ENCODE results near the gene SMYD3. TPM values are rescaled to one million over a fixed set of nuclear protein-coding genes. Genes with fewer than 3 reads are reported as not detected.

SMYD3 gene
- total and polyA plus RNA-seq, 2 donors (not counting 3 experiments of a cell fraction or from before 2014, with no cell fraction given): 16.0 to 32.1 TPM

- dilution Hi-C loops (cut with MboI; ENCODE audit: extremely low pct_ligation_motif_present, low sequenced_read_pairs): no loop called here
- BruUV-seq (replicated peaks): no TSS peak
- no peaks in the 10 kb centered on the region for H3K27me3 ChIP-seq (ENCODE audit: control insufficient read depth in 2 of 2, insufficient read depth in 2 of 2, low read length in 2 of 2)
Observed at GRCh38 chr1:246226041-246226440, 281.0 kb downstream of the SMYD3 start.

More at GRCh38 chr1:246226041-246226440, 281.0 kb downstream of the SMYD3 start:
- intact Hi-C loops (cut with micrococcal nuclease): no loop called here
- no peak for TF ChIP-seq POLR2AphosphoS5 (IDR thresholded peaks at IDR 0.05; ENCODE audit: insufficient read depth, low read depth, low read length)
- no peak for TF ChIP-seq CTCF (IDR thresholded peaks at IDR 0.05; ENCODE audit: extremely low read depth in 1 of 2, insufficient read depth in 1 of 2, low read depth in 1 of 2, low read length in 2 of 2)
- TF ChIP-seq MYC (IDR thresholded peaks at IDR 0.05; ENCODE audit: low read depth, low read length): no peak
- TF ChIP-seq EZH2 (IDR thresholded peaks at IDR 0.05; ENCODE audit: borderline replicate concordance, low read depth, low read length, severe bottlenecking): no peak
- TF ChIP-seq JUN (IDR thresholded peaks at IDR 0.05; ENCODE audit: borderline replicate concordance, insufficient read depth, insufficient read length, low read depth): no peak
- TF ChIP-seq GATA2 (IDR thresholded peaks at IDR 0.05; ENCODE audit: insufficient read depth, insufficient read length, low read depth, low read length): no peak
- no peak for TF ChIP-seq MAX (IDR thresholded peaks at IDR 0.05; ENCODE audit: insufficient read depth, insufficient read length)
- no peak for TF ChIP-seq POLR2A (IDR thresholded peaks at IDR 0.05; ENCODE audit: low read depth, low read length)
- TF ChIP-seq FOS (IDR thresholded peaks at IDR 0.05; ENCODE audit: borderline replicate concordance, insufficient read depth, low read length): no peak
- Histone ChIP-seq H3K27ac (ENCODE audit: insufficient read depth, low read depth, low read length) (no peak overlapping the region), H3K9me3 (replicated peaks; ENCODE audit: control insufficient read depth, insufficient read depth, low read length) (no peaks in the 10 kb centered on the region), H3K79me2 (ENCODE audit: control insufficient read depth, insufficient read depth, low read length) (no peaks in the 10 kb centered on the region), H3K4me1 (ENCODE audit: control insufficient read depth, extremely low read depth, insufficient read depth, low read length) (peaks cover 9% of the 10 kb centered on the region), H3K9me1 (replicated peaks; ENCODE audit: control insufficient read depth, extremely low read depth, insufficient read depth, low read length) (no peaks in the 10 kb centered on the region), H2AFZ (ENCODE audit: low read depth, low read length) (no peak overlapping the region), H3K4me3 (replicated peaks in 1 of 3; ENCODE audit: insufficient read depth in 1 of 3, low read depth in 1 of 3, low read length in 3 of 3) (no peak overlapping the region), H3K9ac (replicated peaks; ENCODE audit: extremely low read depth, insufficient read depth, low read length) (no peak overlapping the region), H3K4me2 (ENCODE audit: insufficient read depth, low read length) (no peak overlapping the region), H4K20me1 (replicated peaks; ENCODE audit: control insufficient read depth, extremely low read depth, insufficient read depth, low read length) (no peaks in the 10 kb centered on the region), H3K36me3 (ENCODE audit: control insufficient read depth in 2 of 2, extremely low read depth in 1 of 2, insufficient read depth in 2 of 2, low read length in 2 of 2) (no peaks in the 10 kb centered on the region)
- DNase-seq (ENCODE audit: low read depth, low spot score) (no peak), FAIRE-seq (no peak)
- ChIA-PET CTCF (no interaction called here), POLR2A (no interaction called here)
